Dermis blood vessel endothelial cell (primary cell): Measurements from ENCODE around the gene NRAP. TPM values are rescaled to one million over a fixed set of nuclear protein-coding genes. Genes with fewer than 3 reads are reported as not detected.

Source experiments
- DNase-seq: peaks from one replicate; pipeline ENCODE4 v3.0.0; 2010
- total RNA-seq: library from RNA; depleted of rRNA; stranded (reverse); fragments of >200 nt; gene quantifications from 2 replicates; pipeline ENCODE4 v1.2.3, GENCODE V29; 2014

Gene NRAP
- total RNA-seq, 1 donor from 2014 or later: not detected

- no peak for DNase-seq
These were observed 58.4 kb downstream of the NRAP start for GRCh38 chr10:113605268-113605978.

DNA sequence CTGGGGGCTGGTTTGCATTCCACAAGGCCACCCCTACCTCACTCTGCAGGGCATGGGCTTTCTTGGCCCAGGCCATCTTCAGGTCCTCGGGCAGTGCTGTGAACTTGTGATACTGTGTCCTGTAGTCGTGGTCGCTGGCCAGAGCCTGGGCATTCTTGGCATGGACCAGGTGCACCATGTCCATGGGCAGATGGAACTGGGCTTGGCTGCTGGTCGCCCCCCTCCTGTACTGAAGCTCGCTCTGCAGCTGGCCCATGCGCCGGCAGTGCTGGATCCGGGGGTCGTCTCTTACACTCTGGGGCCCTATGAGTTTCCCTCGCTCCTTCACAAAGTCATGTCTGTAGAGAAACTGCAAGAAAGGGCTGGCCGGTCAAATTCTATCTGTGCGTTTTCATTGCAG lies 59.3 kb downstream of the NRAP start:
- no peak for DNase-seq

DNA sequence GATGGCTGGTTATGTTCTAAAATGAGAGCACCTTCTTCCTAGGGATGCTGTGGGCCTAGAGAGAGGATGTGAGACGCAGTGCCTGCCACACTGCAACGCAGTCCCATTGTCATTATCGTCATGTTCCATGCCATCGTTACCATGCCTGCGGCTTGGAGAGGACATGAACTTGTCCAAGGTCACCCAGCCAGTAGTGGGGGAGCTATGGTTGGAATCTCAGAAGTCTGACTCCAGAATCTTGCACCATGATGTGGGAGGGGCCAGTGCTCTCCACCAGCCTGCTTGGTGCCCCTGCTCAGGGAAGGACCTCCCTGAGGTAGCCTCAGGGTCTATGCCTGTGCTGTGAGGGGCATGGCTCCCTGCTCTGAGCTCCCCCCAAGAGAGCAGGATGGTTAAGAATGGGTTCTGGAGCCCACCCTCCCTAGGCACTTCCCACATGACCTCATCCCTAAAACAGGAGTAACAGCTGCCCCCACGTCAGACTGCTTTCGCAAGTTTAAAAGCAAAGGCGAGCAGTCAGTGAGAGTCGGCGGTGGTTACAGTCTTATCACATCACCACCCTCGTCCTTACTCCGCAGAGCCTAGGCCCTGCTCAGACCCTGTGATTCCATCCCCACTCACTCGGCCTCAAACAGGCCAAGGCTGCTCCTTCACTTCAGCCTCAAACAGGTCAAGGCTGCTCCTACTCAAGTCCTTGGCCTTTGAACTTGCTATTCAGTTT lies 60.6 kb downstream of the NRAP start:
- no peak for DNase-seq

GRCh38 chr10:113600569-113600968 lies 63.3 kb downstream of the NRAP start:
- DNase-seq: no peak

DNA sequence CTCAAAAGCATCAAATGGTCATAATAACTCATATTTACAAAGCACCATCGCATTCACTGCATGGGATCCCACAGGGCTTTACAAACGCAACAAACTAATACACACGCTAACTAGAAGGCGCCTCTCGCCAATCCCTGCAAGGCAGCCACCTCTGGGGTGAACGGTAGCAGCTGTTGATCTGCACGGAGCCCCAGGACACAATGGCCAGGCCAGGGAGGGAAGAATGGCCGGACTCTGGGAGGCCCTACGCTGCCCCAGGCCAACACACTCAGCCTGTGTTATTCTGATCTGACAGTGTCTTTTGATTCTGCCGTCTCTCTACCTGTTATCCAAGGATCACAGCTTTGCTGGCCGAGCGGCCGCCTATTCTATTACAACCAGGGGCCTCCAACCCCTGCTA lies 69.2 kb downstream of the NRAP start:
- DNase-seq: no peak

- DNase-seq: no peak
These were observed 71.5 kb downstream of the NRAP start for GRCh38 chr10:113592380-113592779.

DNA sequence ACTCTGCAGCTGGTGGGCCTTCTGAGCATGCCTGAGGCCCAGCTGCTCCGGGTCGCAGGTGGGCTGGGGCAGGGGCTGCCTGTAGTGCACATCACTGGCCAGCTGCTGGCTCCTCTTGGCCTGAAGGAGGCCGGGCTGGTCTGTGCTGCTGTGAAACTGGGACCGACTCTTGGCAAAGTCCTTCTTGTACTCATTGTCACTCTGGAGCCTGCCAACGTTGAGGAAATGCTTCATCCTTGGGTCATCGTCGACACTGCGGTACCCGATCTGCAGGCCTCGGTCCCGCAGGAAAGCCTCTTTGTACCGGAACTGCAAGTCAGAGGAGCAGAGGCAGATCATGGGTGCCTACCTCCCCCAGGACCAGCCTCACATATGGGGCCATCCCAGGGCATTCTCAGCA lies 73.3 kb downstream of the NRAP start:
- no peak for DNase-seq

DNA sequence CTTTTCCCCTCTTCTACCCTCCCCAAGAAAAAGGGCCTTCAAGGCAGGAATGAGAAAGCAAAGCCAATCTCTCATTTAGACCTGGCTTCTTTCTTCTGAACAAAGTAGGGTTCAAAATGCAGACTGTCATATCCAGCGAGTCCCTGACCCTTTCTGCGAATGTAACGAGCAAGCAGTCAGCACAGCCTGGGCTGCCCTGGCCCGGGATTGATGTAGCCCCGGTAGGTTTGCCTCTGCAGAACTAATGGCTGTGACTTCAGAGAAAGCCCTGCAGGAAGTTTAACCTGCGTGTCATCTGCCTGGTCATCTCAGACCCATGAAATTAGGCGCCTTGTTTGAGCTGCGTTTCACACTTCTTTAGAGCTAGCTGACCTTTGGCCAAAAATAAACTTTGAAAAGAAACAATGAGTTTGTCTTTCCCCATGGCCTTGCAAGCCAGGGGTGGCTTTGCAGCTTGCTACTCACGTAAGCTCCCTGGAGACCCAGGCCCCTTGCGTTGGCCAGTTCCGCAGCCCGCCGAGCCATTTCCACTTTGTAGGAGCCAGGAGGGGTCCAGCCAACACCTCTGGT lies 74.6 kb downstream of the NRAP start:
- no peak for DNase-seq

DNA sequence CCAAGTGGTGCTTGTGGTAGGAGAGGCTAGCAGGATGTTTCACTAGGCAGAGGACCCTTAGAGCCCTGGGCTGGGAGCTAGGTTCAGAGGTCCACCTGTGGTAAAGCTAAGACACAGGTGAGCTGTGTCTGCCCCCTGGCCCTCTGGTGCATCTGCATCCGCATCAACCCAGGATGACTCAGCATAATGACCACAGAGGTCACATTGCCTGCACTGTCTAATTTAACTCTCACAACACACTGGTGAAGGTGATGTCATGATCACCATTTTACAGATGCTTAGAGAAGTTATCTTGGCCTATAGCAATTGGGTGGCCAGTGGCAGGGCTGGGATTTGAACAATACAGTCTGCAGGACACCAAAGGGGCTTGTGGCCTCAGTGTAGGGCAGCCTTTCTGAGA lies 77.9 kb downstream of the NRAP start:
- no peak for DNase-seq

DNA sequence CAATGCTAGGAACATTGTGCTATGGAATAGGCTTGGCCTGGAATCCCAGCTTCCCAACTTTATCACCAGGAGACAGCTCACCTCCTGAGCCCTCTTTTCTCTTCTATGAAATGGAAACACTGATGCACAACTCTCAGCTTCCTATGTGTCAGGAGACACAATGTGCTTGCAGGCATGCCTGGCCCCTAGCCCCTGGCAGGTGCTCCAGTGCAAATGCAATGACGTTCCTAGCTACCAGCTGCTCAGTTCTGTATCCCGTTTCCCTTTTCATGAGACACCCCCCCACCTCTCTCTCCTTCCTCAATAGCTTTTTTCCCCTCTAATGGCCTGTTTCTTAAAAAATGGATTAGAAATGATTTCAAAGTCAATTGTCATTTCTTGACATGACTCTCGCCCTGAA lies 80.3 kb downstream of the NRAP start:
- no peak for DNase-seq

DNA sequence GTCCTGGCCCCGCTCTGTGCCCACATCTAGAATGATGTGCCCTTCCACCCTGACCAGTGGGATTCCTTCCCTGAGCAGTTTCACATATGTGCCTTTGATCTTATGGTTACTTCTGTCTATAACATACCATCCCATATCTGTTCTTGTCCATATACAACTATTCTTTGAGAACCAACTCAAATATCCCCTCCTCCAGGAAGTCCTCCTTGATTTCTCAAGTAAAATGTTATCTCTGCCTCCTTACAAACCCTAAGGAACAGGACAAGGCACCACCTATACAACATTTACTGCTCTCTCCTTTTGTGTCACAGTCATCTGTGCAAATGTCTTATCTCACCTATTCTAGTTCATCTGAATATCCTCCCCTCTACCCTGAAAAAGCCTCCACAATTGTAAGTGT lies 82.7 kb downstream of the NRAP start:
- no peak for DNase-seq

DNA sequence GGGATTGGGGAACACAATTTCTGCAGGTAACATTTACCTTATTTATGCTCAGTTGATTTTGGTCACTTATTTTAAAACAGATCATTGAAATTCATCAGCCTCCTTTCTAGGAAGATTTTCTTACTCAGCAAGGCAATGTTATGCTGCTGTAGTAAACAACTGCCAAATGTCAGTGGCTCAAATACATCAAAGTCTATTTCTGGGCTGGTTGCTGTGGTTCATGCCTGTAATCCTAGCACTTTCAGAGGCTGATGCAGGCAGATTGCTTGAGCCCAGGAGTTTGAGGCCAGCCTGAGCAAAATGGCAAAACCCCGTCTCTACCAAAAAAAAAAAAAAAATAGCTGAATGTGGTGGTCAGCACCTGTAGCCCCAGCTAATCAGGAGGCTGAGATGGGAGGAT lies 85.1 kb downstream of the NRAP start:
- no peak for DNase-seq

DNA sequence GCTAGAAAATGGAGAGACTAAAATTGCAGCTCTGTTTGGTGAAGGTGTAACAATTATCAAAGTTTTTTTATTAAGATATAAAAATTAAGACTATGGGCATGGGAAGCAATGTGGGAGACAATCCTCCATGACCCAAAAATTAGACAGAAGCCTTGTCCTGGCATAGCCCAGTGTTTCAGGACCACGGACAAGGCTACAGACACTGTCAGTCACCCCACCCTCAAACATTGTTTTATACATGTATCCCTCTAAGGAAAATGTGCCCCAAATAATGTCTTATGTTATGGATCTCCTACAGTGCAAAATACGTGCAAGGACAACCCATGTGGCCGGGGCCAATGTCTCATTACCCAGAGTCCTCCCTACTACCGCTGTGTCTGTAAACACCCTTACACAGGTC lies 87.0 kb downstream of the NRAP start:
- DNase-seq: peak; percentile 56

DNA sequence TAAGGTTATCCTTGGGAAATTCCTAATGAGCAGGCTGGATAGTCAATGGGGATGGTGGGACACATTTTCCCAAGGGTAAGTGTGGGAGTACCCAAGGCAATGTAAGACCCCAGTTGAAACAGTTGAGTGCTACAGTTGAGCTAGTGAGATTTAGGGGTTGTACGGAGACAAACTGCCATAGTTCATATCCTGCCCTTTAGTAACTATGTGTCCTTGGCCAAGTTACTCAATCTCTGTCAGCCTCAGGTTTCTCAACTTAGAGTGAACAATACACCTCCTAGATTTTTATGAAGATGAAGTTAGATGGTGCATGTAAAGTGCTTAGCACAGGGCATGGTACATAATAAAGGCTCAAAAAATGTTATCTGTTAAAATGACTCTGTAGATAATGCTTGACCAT lies 90.5 kb downstream of the NRAP start:
- no peak for DNase-seq

GRCh38 chr10:113572520-113573290 lies 91.1 kb downstream of the NRAP start:
- DNase-seq: no peak

DNA sequence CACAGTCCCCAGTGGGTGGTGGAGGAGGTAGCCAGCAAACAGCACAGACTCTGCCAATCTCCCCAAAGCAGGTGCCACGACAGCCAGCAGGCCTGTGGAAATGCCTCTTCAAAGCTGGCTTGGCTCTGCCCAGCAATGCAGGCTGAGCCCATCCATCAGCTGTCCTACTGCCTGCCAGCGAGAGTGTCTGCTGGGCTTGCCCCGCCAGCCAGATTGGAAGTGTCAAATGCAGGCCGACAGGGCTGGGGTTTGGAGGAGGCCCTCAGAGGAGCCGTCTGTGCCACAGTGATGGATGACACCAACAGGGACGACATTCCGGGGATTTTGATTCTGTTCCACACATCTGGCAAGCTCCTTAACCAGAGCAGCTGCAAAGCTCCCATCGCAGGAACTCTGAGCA lies 94.3 kb downstream of the NRAP start:
- DNase-seq: no peak

GRCh38 chr10:113566888-113567287 lies 97.0 kb downstream of the NRAP start:
- no peak for DNase-seq

- DNase-seq: no peak
These were observed 98.5 kb downstream of the NRAP start for GRCh38 chr10:113565364-113565763.

GRCh38 chr10:113563306-113564088 lies 100.3 kb downstream of the NRAP start:
- DNase-seq: peak; percentile 82

DNA sequence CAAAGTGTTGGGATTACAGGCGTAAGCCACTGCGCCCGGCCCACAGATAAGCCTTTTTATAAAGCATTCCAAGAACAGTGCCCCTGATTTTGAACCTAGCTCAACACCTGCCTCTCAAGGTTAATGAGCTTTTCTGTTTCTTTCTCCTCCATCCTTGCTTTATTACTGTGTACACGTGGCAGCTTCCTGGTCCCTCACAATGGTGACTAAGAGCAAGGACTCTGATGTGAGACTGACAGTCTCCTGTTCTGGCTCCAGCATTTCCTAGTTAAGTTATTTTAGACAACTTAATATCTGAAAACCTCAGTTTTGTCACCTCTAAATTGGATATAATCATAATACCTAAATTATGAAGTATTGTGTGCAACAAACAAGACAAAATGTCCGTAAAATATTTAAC lies 101.1 kb downstream of the NRAP start:
- DNase-seq: peak; percentile 6

GRCh38 chr10:113562069-113562468 lies 101.8 kb downstream of the NRAP start:
- DNase-seq: no peak

- DNase-seq: no peak
These were observed 102.6 kb downstream of the NRAP start for GRCh38 chr10:113561214-113561613.

DNA sequence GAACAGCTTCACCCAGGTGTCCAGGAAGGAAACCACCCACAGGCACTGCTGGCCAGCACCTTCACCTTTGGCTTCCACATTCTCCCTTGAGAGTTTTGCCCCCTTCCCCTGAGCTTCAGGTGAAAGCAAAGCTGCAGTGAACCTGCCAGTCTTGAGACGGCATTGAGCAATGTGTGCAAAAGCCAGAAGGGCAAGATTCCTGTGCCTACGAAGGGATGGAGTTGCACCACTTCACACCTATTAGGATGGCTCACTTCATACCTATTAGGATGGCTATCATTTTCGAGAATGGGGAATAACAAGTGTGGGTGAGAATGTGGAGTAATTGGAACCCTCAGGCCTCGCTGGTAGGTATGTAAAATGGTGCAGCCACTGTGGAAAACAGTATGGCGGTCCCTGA lies 103.8 kb downstream of the NRAP start:
- DNase-seq: no peak
